ENCODE data around the gene TMEM98. TPM values are rescaled to one million over a fixed set of nuclear protein-coding genes. Genes with fewer than 3 reads are reported as not detected.
"Not testable (repeated sequence)": the region's sequence is repeated elsewhere in the genome, so short reads cannot be mapped to it uniquely, and the experiment has no call there.

Gene TMEM98
- total RNA-seq, 1 donor from 2014 or later: 12.7 TPM

- DNase-seq (ENCODE audit: missing footprints): no peak
- intact Hi-C loops (cut with DNase I): loop anchor here (5.0 kb wide), 1 partner anchor 154 kb away; no protein-coding TSS in a partner anchor
- ATAC-seq: no peak
These were observed 8.4 kb downstream of the TMEM98 start for GRCh38 chr17:32936186-32936893.

- intact Hi-C loops (cut with DNase I): loop anchor here (5.0 kb wide), 1 partner anchor 155 kb away; no protein-coding TSS in a partner anchor
- ATAC-seq: peak; percentile 79
- peak; percentile 79 for DNase-seq (ENCODE audit: missing footprints)
These were observed 9.0 kb downstream of the TMEM98 start for GRCh38 chr17:32936894-32937500.

GRCh38 chr17:32940706-32941390 is 12.9 kb downstream of the TMEM98 start:
- no peak for ATAC-seq
- intact Hi-C loops (cut with DNase I): no loop called here
- DNase-seq (ENCODE audit: missing footprints): no peak

GRCh38 chr17:32941419-32942032 is 13.6 kb downstream of the TMEM98 start:
- intact Hi-C loops (cut with DNase I): no loop called here
- ATAC-seq: no peak
- DNase-seq (ENCODE audit: missing footprints): no peak

GRCh38 chr17:32943206-32943605 is 15.3 kb downstream of the TMEM98 start:
- no peak for DNase-seq (ENCODE audit: missing footprints)
- ATAC-seq: no peak
- intact Hi-C loops (cut with DNase I): no loop called here

- intact Hi-C loops (cut with DNase I): no loop called here
- peak; percentile 85 for ATAC-seq
These were observed 15.8 kb downstream of the TMEM98 start for GRCh38 chr17:32943647-32944191.

GRCh38 chr17:32944248-32945020 is 16.5 kb downstream of the TMEM98 start:
- intact Hi-C loops (cut with DNase I): no loop called here

More at GRCh38 chr17:32943647-32944191, 15.8 kb downstream of the TMEM98 start:
- no peak for DNase-seq (ENCODE audit: missing footprints)

GRCh38 chr17:32946375-32947135 is 18.6 kb downstream of the TMEM98 start:
- ATAC-seq (no peak), DNase-seq (ENCODE audit: missing footprints) (no peak)
- intact Hi-C loops (cut with DNase I): no loop called here

More at GRCh38 chr17:32944248-32945020, 16.5 kb downstream of the TMEM98 start:
- ATAC-seq: no peak
- no peak for DNase-seq (ENCODE audit: missing footprints)

- intact Hi-C loops (cut with DNase I): no loop called here
- DNase-seq (ENCODE audit: missing footprints): no peak
- no peak for ATAC-seq
These were observed 19.8 kb downstream of the TMEM98 start for GRCh38 chr17:32947736-32948135.

- no peak for DNase-seq (ENCODE audit: missing footprints)
- intact Hi-C loops (cut with DNase I): no loop called here
- ATAC-seq: no peak
These were observed 21.2 kb downstream of the TMEM98 start for GRCh38 chr17:32949181-32949580.

GRCh38 chr17:32952491-32952890 is 24.5 kb downstream of the TMEM98 start:
- intact Hi-C loops (cut with DNase I); ATAC-seq; DNase-seq (ENCODE audit: missing footprints): not testable (repeated sequence)

GRCh38 chr17:32953045-32953444 is 25.1 kb downstream of the TMEM98 start:
- no peak for ATAC-seq
- intact Hi-C loops (cut with DNase I): no loop called here
- no peak for DNase-seq (ENCODE audit: missing footprints)

GRCh38 chr17:32953857-32954256 is 25.9 kb downstream of the TMEM98 start:
- no peak for ATAC-seq
- no peak for DNase-seq (ENCODE audit: missing footprints)
- intact Hi-C loops (cut with DNase I): no loop called here

GRCh38 chr17:32954477-32954876 is 26.5 kb downstream of the TMEM98 start:
- ATAC-seq (no peak), DNase-seq (ENCODE audit: missing footprints) (no peak)
- intact Hi-C loops (cut with DNase I): no loop called here

GRCh38 chr17:32955155-32955554 is 27.2 kb downstream of the TMEM98 start:
- DNase-seq (ENCODE audit: missing footprints) (no peak), ATAC-seq (no peak)
- intact Hi-C loops (cut with DNase I): no loop called here

- DNase-seq (ENCODE audit: missing footprints) (no peak), ATAC-seq (no peak)
- intact Hi-C loops (cut with DNase I): no loop called here
These were observed 28.5 kb downstream of the TMEM98 start for GRCh38 chr17:32956240-32956970.

GRCh38 chr17:32958418-32958817 is 30.5 kb downstream of the TMEM98 start:
- DNase-seq (ENCODE audit: missing footprints) (no peak), ATAC-seq (no peak)
- intact Hi-C loops (cut with DNase I): no loop called here
